Neuronal stem cell (in vitro differentiated cells): ENCODE data around the gene MRM2.

Experiments
- DNase-seq: peaks from one replicate; pipeline ENCODE4 v3.0.0-alpha.2; 2013; ENCODE audit warnings: low spot score
- H2AFZ ChIP-seq: one replicate; pipeline ENCODE4 v1.6.1; 2013; ENCODE audit warnings: mild to moderate bottlenecking, low read length, inconsistent platforms
- H2AK5ac ChIP-seq: 2 replicates; pipeline ENCODE4 v1.6.1; 2013; ENCODE audit warnings: low read depth, mild to moderate bottlenecking, inconsistent platforms, low read length, moderate library complexity, mixed read lengths
- H2BK120ac ChIP-seq: 2 replicates; pipeline ENCODE4 v1.6.1; 2013; ENCODE audit warnings: low read depth, mild to moderate bottlenecking, inconsistent platforms, low read length, moderate library complexity, mixed read lengths
- H2BK12ac ChIP-seq: one replicate; pipeline ENCODE4 v1.6.1; 2013; ENCODE audit warnings: low read length, inconsistent platforms
- H2BK15ac ChIP-seq: 2 replicates; pipeline ENCODE4 v1.6.1; 2013; ENCODE audit warnings: mild to moderate bottlenecking, low read length, inconsistent platforms, mixed read lengths
- H2BK5ac ChIP-seq: one replicate; pipeline ENCODE4 v1.6.1; 2013; ENCODE audit warnings: inconsistent platforms, mild to moderate bottlenecking, low read length, moderate library complexity
- H3K14ac ChIP-seq: one replicate; pipeline ENCODE4 v1.6.1; 2013; ENCODE audit warnings: low read length, inconsistent platforms
- H3K18ac ChIP-seq: 2 replicates; pipeline ENCODE4 v1.6.1; 2013; ENCODE audit warnings: low read length, inconsistent platforms
- H3K23ac ChIP-seq: 2 replicates; pipeline ENCODE4 v1.6.1; 2013; ENCODE audit warnings: low read depth, mild to moderate bottlenecking, mixed read lengths, low read length, inconsistent platforms; ENCODE audit not compliant: poor library complexity
- H3K27ac ChIP-seq: replicated peaks from 3 replicates; pipeline ENCODE4 v1.5.1; 2013; ENCODE audit warnings: low read length, inconsistent platforms
- H3K27me3 ChIP-seq, 3 experiments: 2 replicates each; pipeline ENCODE4 v1.6.1; 2013; ENCODE audit warnings: low read length in 3 of 3, mild to moderate bottlenecking in 2 of 3, inconsistent platforms in 1 of 3, low read depth in 1 of 3, mixed read lengths in 1 of 3, moderate library complexity in 1 of 3; ENCODE audit not compliant: control insufficient read depth in 3 of 3, insufficient read depth in 3 of 3
- H3K36me3 ChIP-seq, 2 donors: replicated peaks in 1 of 2; 2 replicates each; pipeline ENCODE4 v1.6.1; 2013; ENCODE audit warnings: low read length in 2 of 2; ENCODE audit not compliant: control insufficient read depth in 2 of 2, insufficient read depth in 2 of 2
- H3K4ac ChIP-seq: 2 replicates; pipeline ENCODE4 v1.6.1; 2013; ENCODE audit warnings: inconsistent platforms, mild to moderate bottlenecking, low read length, moderate library complexity
- H3K4me1 ChIP-seq, 2 donors: 1 replicate in 1 of 2; 2 replicates in 1 of 2; pipeline ENCODE4 v1.6.1; 2013; ENCODE audit warnings: low read length in 2 of 2, low read depth in 1 of 2; ENCODE audit not compliant: control insufficient read depth in 2 of 2, insufficient read depth in 1 of 2
- H3K4me2 ChIP-seq: one replicate; pipeline ENCODE4 v1.6.1; 2013; ENCODE audit warnings: mild to moderate bottlenecking, low read length, inconsistent platforms; ENCODE audit not compliant: insufficient read depth, poor library complexity, severe bottlenecking
- H3K4me3 ChIP-seq, 2 donors: 2 replicates each; pipeline ENCODE4 v1.5.1; 2013; ENCODE audit warnings: low read length in 2 of 2, mild to moderate bottlenecking in 2 of 2, inconsistent platforms in 1 of 2, moderate library complexity in 1 of 2
- H3K79me1 ChIP-seq: one replicate; pipeline ENCODE4 v1.6.1; 2013; ENCODE audit warnings: low read depth, mild to moderate bottlenecking, inconsistent platforms, low read length, moderate library complexity
- H3K9ac ChIP-seq: one replicate; pipeline ENCODE4 v1.6.1; 2013; ENCODE audit warnings: mild to moderate bottlenecking, low read depth, low read length, inconsistent platforms; ENCODE audit not compliant: poor library complexity
- H3K9me3 ChIP-seq, 2 donors: replicated peaks in 1 of 2; 2 replicates each; pipeline versions ENCODE3 to v1.6.1; 2013; ENCODE audit warnings: low read length in 2 of 2, mild to moderate bottlenecking in 2 of 2, inconsistent platforms in 1 of 2, low read depth in 1 of 2, mixed read lengths in 1 of 2, moderate library complexity in 1 of 2; ENCODE audit not compliant: control insufficient read depth in 2 of 2, insufficient read depth in 1 of 2
- H4K8ac ChIP-seq: one replicate; pipeline ENCODE4 v1.6.1; 2013; ENCODE audit warnings: low read depth, mild to moderate bottlenecking, inconsistent platforms, low read length, moderate library complexity
- H4K91ac ChIP-seq: one replicate; pipeline ENCODE4 v1.6.1; 2013; ENCODE audit warnings: low read length, low read depth, mild to moderate bottlenecking, inconsistent platforms; ENCODE audit not compliant: poor library complexity
- WGBS, 2 donors: extraction: QIAGEN DNeasy Blood & Tissue Kit; methylation state at CpG; one replicate each; pipeline ENCODE4 v1.1.7; 2013; ENCODE audit warnings: missing lambda C conversion rate in 2 of 2, mixed read lengths in 1 of 2; ENCODE audit not compliant: insufficient read length in 2 of 2, insufficient replicate concordance in 1 of 2; ENCODE audit errors: extremely low coverage in 2 of 2; 5-methylcytosine and 5-hydroxymethylcytosine counted together

The MRM2 gene

GRCh38 chr7:2211259-2211880 lies 30.6 kb downstream of the MRM2 start:
- no peak for DNase-seq
- peak overlapping the region; percentile 5 for H3K23ac ChIP-seq

GRCh38 chr7:2210551-2211258 lies 31.3 kb downstream of the MRM2 start:
- Histone ChIP-seq H2BK12ac (no peak overlapping the region), H4K91ac (no peak overlapping the region), H3K27me3 (no peaks in the 10 kb centered on the region), H3K4me2 (no peak overlapping the region), H2BK120ac (no peak overlapping the region), H3K18ac (no peak overlapping the region), H3K27ac (no peak overlapping the region), H3K9me3 (peaks cover 0 to 5% of the 10 kb centered on the region in 2 donors), H2AFZ (no peak overlapping the region), H3K36me3 (peaks cover 57 to 92% of the 10 kb centered on the region in 2 donors), H2BK15ac (no peak overlapping the region), H3K4me1 (no peaks in the 10 kb centered on the region), H3K79me1 (peaks cover 6% of the 10 kb centered on the region), H3K4me3 (no peak overlapping the region), H3K14ac (no peak overlapping the region), H2BK5ac (no peak overlapping the region), H3K9ac (no peak overlapping the region), H3K23ac (peak overlapping the region; percentile 5), H3K4ac (no peak overlapping the region), H2AK5ac (no peak overlapping the region), H4K8ac (no peak overlapping the region)
- no peak for DNase-seq
- no CpG with 5 or more reads among the region's 30 CpGs for WGBS, 2 donors

More at GRCh38 chr7:2211259-2211880, 30.6 kb downstream of the MRM2 start:
- Histone ChIP-seq H3K14ac (no peak overlapping the region), H2AK5ac (no peak overlapping the region), H3K36me3 (peaks cover 62 to 93% of the 10 kb centered on the region in 2 donors), H2BK12ac (no peak overlapping the region), H2BK120ac (no peak overlapping the region), H3K27me3 (no peaks in the 10 kb centered on the region), H2BK5ac (no peak overlapping the region), H2AFZ (no peak overlapping the region), H3K18ac (no peak overlapping the region), H4K91ac (no peak overlapping the region), H3K79me1 (peaks cover 6% of the 10 kb centered on the region), H3K9me3 (peaks cover 0 to 6% of the 10 kb centered on the region in 2 donors), H2BK15ac (no peak overlapping the region), H3K4ac (no peak overlapping the region), H3K27ac (no peak overlapping the region), H3K9ac (peak overlapping the region; percentile 32), H3K4me2 (no peak overlapping the region), H3K4me3 (no peak overlapping the region), H3K4me1 (no peaks in the 10 kb centered on the region), H4K8ac (no peak overlapping the region)
- no CpG with 5 or more reads among the region's 15 CpGs for WGBS, 2 donors

GRCh38 chr7:2209961-2210323 lies 32.1 kb downstream of the MRM2 start:
- H2BK15ac ChIP-seq: no peak overlapping the region
- no CpG with 5 or more reads among the region's 8 CpGs for WGBS, 2 donors
- peaks cover 0 to 2% of the 10 kb centered on the region in 2 donors for H3K4me1 ChIP-seq
- no peak overlapping the region for H2BK5ac ChIP-seq
- H2AK5ac ChIP-seq: no peak overlapping the region
- peaks cover 6% of the 10 kb centered on the region for H3K79me1 ChIP-seq
- H3K23ac ChIP-seq: no peak overlapping the region
- no peak overlapping the region for H4K91ac ChIP-seq
- H3K27me3 ChIP-seq: no peaks in the 10 kb centered on the region
- H2AFZ ChIP-seq: no peak overlapping the region
- no peak overlapping the region for H3K4me2 ChIP-seq
- no peak overlapping the region for H3K14ac ChIP-seq
- no peak for DNase-seq
- no peak overlapping the region for H3K4ac ChIP-seq
- no peak overlapping the region for H3K4me3 ChIP-seq
- H3K18ac ChIP-seq: no peak overlapping the region
- H3K9ac ChIP-seq: no peak overlapping the region
- no peak overlapping the region for H4K8ac ChIP-seq
- no peak overlapping the region for H2BK12ac ChIP-seq
- H2BK120ac ChIP-seq: no peak overlapping the region
- no peak overlapping the region for H3K27ac ChIP-seq
- peaks cover 0 to 5% of the 10 kb centered on the region in 2 donors for H3K9me3 ChIP-seq
- peaks cover 52 to 93% of the 10 kb centered on the region in 2 donors for H3K36me3 ChIP-seq

GRCh38 chr7:2209146-2209960 lies 32.7 kb downstream of the MRM2 start:
- peaks cover 0 to 5% of the 10 kb centered on the region in 2 donors for H3K9me3 ChIP-seq
- H3K4ac ChIP-seq: no peak overlapping the region
- peak overlapping the region; percentile 75 for H3K23ac ChIP-seq
- no peak overlapping the region for H2BK5ac ChIP-seq
- peaks cover 47 to 87% of the 10 kb centered on the region in 2 donors for H3K36me3 ChIP-seq
- H2BK12ac ChIP-seq: no peak overlapping the region
- H3K4me3 ChIP-seq: no peak overlapping the region
- no peak overlapping the region for H2BK15ac ChIP-seq
- H2BK120ac ChIP-seq: no peak overlapping the region
- H3K4me1 ChIP-seq: peaks cover 0 to 5% of the 10 kb centered on the region in 2 donors
- peak overlapping the region; percentile 57 for H2AK5ac ChIP-seq
- no peak overlapping the region for H4K8ac ChIP-seq
- H3K9ac ChIP-seq: peak overlapping the region; percentile 61
- H3K4me2 ChIP-seq: no peak overlapping the region
- DNase-seq: peak; percentile 58
- no peak overlapping the region for H4K91ac ChIP-seq
- no CpG with 5 or more reads among the region's 21 CpGs for WGBS, 2 donors
- H2AFZ ChIP-seq: no peak overlapping the region
- H3K79me1 ChIP-seq: peaks cover 6% of the 10 kb centered on the region
- peak overlapping the region; percentile 58 for H3K18ac ChIP-seq
- H3K27me3 ChIP-seq: no peaks in the 10 kb centered on the region
- H3K14ac ChIP-seq: peak overlapping the region; percentile 25
- no peak overlapping the region for H3K27ac ChIP-seq
